Duodenal mucosa (tissue), 2 donors: Measurements from ENCODE around the gene CCDC154.

Experiments used
- H3K27ac ChIP-seq: one replicate; pipeline ENCODE4 v1.7.0; 2013; ENCODE audit warnings: low read depth, low read length
- H3K27me3 ChIP-seq, 2 donors: one replicate each; pipeline ENCODE4 v1.7.0; 2013; ENCODE audit warnings: low read length in 2 of 2, control low read depth in 1 of 2; ENCODE audit not compliant: insufficient read depth in 2 of 2, control insufficient read depth in 1 of 2
- H3K36me3 ChIP-seq, 2 donors: one replicate each; pipeline ENCODE4 v1.7.0; 2013; ENCODE audit warnings: low read length in 2 of 2, control low read depth in 1 of 2; ENCODE audit not compliant: insufficient read depth in 2 of 2, control insufficient read depth in 1 of 2
- H3K4me1 ChIP-seq, 2 donors: one replicate each; pipeline ENCODE4 v1.7.0; 2013; ENCODE audit warnings: low read length in 2 of 2, control low read depth in 1 of 2; ENCODE audit not compliant: insufficient read depth in 2 of 2, control insufficient read depth in 1 of 2
- H3K4me3 ChIP-seq, 2 donors: one replicate each; pipeline ENCODE4 v1.7.0; 2013; ENCODE audit warnings: low read length in 2 of 2, low read depth in 1 of 2
- H3K9ac ChIP-seq, 2 donors: one replicate each; pipeline ENCODE4 v1.7.0; 2013; ENCODE audit warnings: low read length in 2 of 2, low read depth in 1 of 2
- H3K9me3 ChIP-seq, 2 donors: one replicate each; pipeline ENCODE4 v1.7.0; 2013; ENCODE audit warnings: low read length in 2 of 2, control low read depth in 1 of 2; ENCODE audit not compliant: control insufficient read depth in 1 of 2

Gene CCDC154

GRCh38 chr16:1390239-1390779 lies 54.0 kb downstream of the CCDC154 start:
- no peak overlapping the region for H3K27ac ChIP-seq
- H3K9ac ChIP-seq: no peak overlapping the region
- no peaks in the 10 kb centered on the region for H3K27me3 ChIP-seq
- no peaks in the 10 kb centered on the region for H3K4me1 ChIP-seq
- H3K9me3 ChIP-seq: no peaks in the 10 kb centered on the region
- H3K36me3 ChIP-seq: peaks cover 17 to 51% of the 10 kb centered on the region in 2 donors
- H3K4me3 ChIP-seq: no peak overlapping the region

- no peak overlapping the region for H3K9ac ChIP-seq
- H3K4me3 ChIP-seq: no peak overlapping the region
- H3K27ac ChIP-seq: no peak overlapping the region
- H3K27me3 ChIP-seq: no peaks in the 10 kb centered on the region
- H3K4me1 ChIP-seq: no peaks in the 10 kb centered on the region
- peaks cover 17 to 53% of the 10 kb centered on the region in 2 donors for H3K36me3 ChIP-seq
- H3K9me3 ChIP-seq: no peaks in the 10 kb centered on the region
These were observed 54.6 kb downstream of the CCDC154 start for GRCh38 chr16:1389762-1390161.

DNA sequence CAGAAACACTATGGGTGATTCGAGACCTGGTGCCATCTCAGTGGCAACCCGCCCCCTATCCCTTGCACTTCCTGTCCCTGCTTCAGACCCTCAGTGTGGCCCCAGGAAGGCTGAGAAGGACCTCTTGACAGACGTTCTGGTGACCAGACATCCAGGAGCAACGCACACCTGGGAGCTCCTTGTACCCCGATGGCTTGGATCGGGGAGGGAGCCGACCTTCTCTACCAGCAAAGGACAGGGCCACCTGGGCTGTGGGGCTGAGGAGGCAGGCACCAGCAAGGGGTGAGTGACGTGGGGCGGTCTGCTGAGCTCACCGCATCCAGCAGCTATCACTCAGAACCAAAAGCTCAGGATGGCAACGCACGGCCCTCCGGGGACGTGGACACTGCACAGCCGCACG lies 57.0 kb downstream of the CCDC154 start:
- H3K4me1 ChIP-seq: no peaks in the 10 kb centered on the region
- no peak overlapping the region for H3K4me3 ChIP-seq
- no peaks in the 10 kb centered on the region for H3K9me3 ChIP-seq
- no peaks in the 10 kb centered on the region for H3K27me3 ChIP-seq
- H3K27ac ChIP-seq: no peak overlapping the region
- peaks cover 6 to 45% of the 10 kb centered on the region in 2 donors for H3K36me3 ChIP-seq
- H3K9ac ChIP-seq: no peak overlapping the region

DNA sequence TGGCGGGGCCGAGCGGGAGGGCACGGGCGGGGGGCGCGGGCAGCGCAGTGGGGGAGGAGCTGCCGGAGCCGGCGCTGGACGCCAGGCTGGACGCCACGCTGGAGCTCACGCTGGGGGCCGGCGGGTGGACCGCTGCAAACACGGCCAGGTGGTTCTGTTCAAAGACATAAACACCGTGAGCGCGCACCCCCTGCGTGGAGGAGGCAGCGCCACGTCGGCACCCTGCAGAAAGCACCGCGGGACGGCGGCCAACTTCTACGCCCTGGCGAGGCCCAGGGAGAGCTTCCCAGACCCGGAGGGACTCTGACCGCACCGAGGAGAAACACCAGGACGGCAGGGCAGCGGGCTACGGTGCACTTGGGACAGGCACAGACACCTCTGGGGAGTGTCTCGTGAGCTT lies 59.1 kb downstream of the CCDC154 start:
- H3K27ac ChIP-seq: no peak overlapping the region
- no peak overlapping the region for H3K9ac ChIP-seq
- H3K36me3 ChIP-seq: peaks cover 6 to 44% of the 10 kb centered on the region in 2 donors
- H3K4me1 ChIP-seq: no peaks in the 10 kb centered on the region
- H3K27me3 ChIP-seq: no peaks in the 10 kb centered on the region
- no peaks in the 10 kb centered on the region for H3K9me3 ChIP-seq
- no peak overlapping the region for H3K4me3 ChIP-seq
